ENCODE results near the gene TUSC2. TPM values are rescaled to one million over a fixed set of nuclear protein-coding genes. Genes with fewer than 3 reads are reported as not detected.
"Not testable (repeated sequence)": the region's sequence is repeated elsewhere in the genome, so short reads cannot be mapped to it uniquely, and the experiment has no call there.

TUSC2 gene
- total and polyA plus RNA-seq, 12 donors, result 28.8 to 64.3 (median 34.4) TPM

GRCh38 chr3:50317300-50317699 is 10.7 kb downstream of the TUSC2 start:
- Histone ChIP-seq H3K4me3 (no peak overlapping the region), H3K36me3 (replicated peaks in 1 of 2) (peaks cover 0 to 31% of the 10 kb centered on the region in 2 donors), H3K27me3 (no peaks in the 10 kb centered on the region), H3K27ac (peak overlapping the region in 2 of 5 donors; percentile 3 to 19), H3K4me1 (replicated peaks in 1 of 2) (peaks cover 39 to 50% of the 10 kb centered on the region in 2 donors), H3K9me3 (replicated peaks in 1 of 3) (no peaks in the 10 kb centered on the region)
- TF ChIP-seq, protein P1, sequence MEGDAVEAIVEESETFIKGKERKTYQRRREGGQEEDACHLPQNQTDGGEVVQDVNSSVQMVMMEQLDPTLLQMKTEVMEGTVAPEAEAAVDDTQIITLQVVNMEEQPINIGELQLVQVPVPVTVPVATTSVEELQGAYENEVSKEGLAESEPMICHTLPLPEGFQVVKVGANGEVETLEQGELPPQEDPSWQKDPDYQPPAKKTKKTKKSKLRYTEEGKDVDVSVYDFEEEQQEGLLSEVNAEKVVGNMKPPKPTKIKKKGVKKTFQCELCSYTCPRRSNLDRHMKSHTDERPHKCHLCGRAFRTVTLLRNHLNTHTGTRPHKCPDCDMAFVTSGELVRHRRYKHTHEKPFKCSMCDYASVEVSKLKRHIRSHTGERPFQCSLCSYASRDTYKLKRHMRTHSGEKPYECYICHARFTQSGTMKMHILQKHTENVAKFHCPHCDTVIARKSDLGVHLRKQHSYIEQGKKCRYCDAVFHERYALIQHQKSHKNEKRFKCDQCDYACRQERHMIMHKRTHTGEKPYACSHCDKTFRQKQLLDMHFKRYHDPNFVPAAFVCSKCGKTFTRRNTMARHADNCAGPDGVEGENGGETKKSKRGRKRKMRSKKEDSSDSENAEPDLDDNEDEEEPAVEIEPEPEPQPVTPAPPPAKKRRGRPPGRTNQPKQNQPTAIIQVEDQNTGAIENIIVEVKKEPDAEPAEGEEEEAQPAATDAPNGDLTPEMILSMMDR (IDR thresholded peaks at IDR 0.05), result no peak
- no peak for TF ChIP-seq POLR2A (IDR thresholded peaks at IDR 0.05)
- peak in 1 of 7 donors; percentile 33 for DNase-seq
- WGBS, 4 donors, result 50 to 79% (median 55%) methylated on average over 2 to 6 of the region's 6 CpGs
- intact Hi-C loops (cut with DNase I), result no loop called here

DNA sequence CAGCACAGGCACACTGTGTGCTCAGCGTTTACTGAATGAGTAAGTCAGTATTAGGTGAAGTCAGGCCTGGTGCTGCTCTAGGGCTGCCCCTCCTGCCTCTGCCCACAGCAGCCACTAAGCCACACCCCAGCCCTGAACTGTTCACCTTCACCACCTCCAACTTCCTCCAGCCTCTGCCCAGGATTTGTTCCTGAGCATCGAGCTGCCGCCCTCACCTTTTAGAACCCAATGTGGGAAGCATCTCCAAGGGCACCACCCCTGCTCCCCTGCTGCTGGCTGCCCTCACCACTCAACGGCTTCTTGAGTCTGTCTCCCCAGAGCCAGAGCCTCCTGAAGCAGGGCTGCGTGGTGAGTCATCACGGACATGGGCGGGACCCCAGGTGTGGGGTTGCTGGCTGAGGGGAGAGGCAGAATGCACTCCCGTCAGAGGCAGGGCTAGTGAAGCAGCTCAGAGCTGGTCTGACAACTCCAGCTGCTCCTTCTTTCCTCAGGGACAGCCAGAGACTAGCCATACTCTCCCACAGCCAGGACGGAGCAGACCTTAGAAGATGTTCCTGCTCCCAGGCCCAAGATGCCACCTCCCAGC is 11.3 kb downstream of the TUSC2 start:
- DNase-seq, result peak in 2 of 7 donors; percentile 42 to 58
- H3K9me3 ChIP-seq (replicated peaks in 1 of 3), result no peaks in the 10 kb centered on the region
- H3K27ac ChIP-seq, result peak overlapping the region in 1 of 5 donors; percentile 3
- peaks cover 0 to 31% of the 10 kb centered on the region in 2 donors for H3K36me3 ChIP-seq (replicated peaks in 1 of 2)
- intact Hi-C loops (cut with DNase I), result no loop called here
- H3K27me3 ChIP-seq, result no peaks in the 10 kb centered on the region
- TF ChIP-seq, protein P1 (IDR thresholded peaks at IDR 0.05), result no peak
- TF ChIP-seq POLR2A (IDR thresholded peaks at IDR 0.05), result no peak
- WGBS, 4 donors, result 49 to 57% (median 52%) methylated on average over 3 to 9 of the region's 9 CpGs
- peaks cover 33 to 44% of the 10 kb centered on the region in 2 donors for H3K4me1 ChIP-seq (replicated peaks in 1 of 2)
- H3K4me3 ChIP-seq, result no peak overlapping the region

GRCh38 chr3:50314816-50315215 is 13.2 kb downstream of the TUSC2 start:
- no peak for DNase-seq
- H3K27me3 ChIP-seq, result no peaks in the 10 kb centered on the region
- intact Hi-C loops (cut with DNase I), result no loop called here
- H3K36me3 ChIP-seq (replicated peaks in 1 of 2), result peaks cover 0 to 29% of the 10 kb centered on the region in 2 donors
- no peaks in the 10 kb centered on the region for H3K9me3 ChIP-seq (replicated peaks in 1 of 3)
- no peak for TF ChIP-seq POLR2A (IDR thresholded peaks at IDR 0.05)
- TF ChIP-seq, protein P1 (IDR thresholded peaks at IDR 0.05), result no peak
- WGBS, 4 donors, result 96 to 100% (median 98%) methylated on average over 4 of the region's 4 CpGs
- H3K27ac ChIP-seq, result no peak overlapping the region
- peaks cover 24 to 35% of the 10 kb centered on the region in 2 donors for H3K4me1 ChIP-seq (replicated peaks in 1 of 2)
- no peak overlapping the region for H3K4me3 ChIP-seq

- peaks cover 0 to 25% of the 10 kb centered on the region in 2 donors for H3K36me3 ChIP-seq (replicated peaks in 1 of 2)
- intact Hi-C loops (cut with DNase I), result no loop called here
- H3K27me3 ChIP-seq, result no peaks in the 10 kb centered on the region
- 77 to 88% (median 85%) methylated on average over 3 of the region's 3 CpGs for WGBS, 4 donors
- no peak overlapping the region for H3K27ac ChIP-seq
- H3K4me1 ChIP-seq (replicated peaks in 1 of 2), result peaks cover 24 to 30% of the 10 kb centered on the region in 2 donors
- no peaks in the 10 kb centered on the region for H3K9me3 ChIP-seq (replicated peaks in 1 of 3)
- no peak for DNase-seq
- H3K4me3 ChIP-seq, result no peak overlapping the region
- TF ChIP-seq, protein P1 (IDR thresholded peaks at IDR 0.05), result no peak
- TF ChIP-seq POLR2A (IDR thresholded peaks at IDR 0.05), result no peak
Measured at GRCh38 chr3:50314342-50314741, 13.7 kb downstream of the TUSC2 start.

DNA sequence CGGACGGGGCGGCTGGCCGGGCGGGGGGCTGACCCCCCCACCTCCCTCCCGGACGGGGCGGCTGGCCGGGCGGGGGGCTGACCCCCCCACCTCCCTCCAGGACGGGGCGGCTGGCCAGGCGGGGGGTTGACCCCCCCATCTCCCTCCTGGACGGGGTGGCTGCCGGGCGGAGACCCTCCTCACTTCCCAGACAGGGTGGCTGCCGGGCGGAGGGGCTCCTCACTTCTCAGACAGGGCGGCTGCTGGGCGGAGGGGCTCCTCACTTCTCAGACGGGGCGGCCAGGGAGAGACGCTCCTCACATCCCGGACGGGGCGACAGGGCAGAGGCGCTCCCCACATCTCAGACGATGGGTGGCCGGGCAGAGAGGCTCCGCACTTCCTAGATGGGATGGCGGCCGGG is 16.0 kb downstream of the TUSC2 start:
- intact Hi-C loops (cut with DNase I); H3K4me1 ChIP-seq (replicated peaks in 1 of 2); H3K4me3 ChIP-seq; H3K27me3 ChIP-seq; H3K36me3 ChIP-seq (replicated peaks in 1 of 2); H3K27ac ChIP-seq; DNase-seq; H3K9me3 ChIP-seq (replicated peaks in 1 of 3): not testable (repeated sequence)
- WGBS, 4 donors, result 86 to 93% methylated on average over 15 to 32 of the region's 32 CpGs; no CpG with 5 or more reads in 2 of the 4 donors

Data from adrenal gland (tissue), 12 donors.